AG04449 (cell line): Measurements from ENCODE around the gene FIBCD1.
A peak's percentile ranks its signal among the peaks of the same experiment; 100 is the strongest.

Experiments used
- CTCF ChIA-PET: fragments of 350-600 bp; formaldehyde crosslinking; extraction: SDS; loops from one replicate; lab custom pipeline; 2021; ENCODE audit warnings: antibody characterized with exemption; lab: Yijun Ruan, JAX
- POLR2A ChIA-PET: fragments of 400-600, 350-600 bp; formaldehyde crosslinking; extraction: SDS; loops from one replicate; lab custom pipeline; 2020; ENCODE audit warnings: antibody characterized with exemption, inconsistent platforms; lab: Yijun Ruan, JAX
- DNase-seq: peaks from one replicate; pipeline ENCODE4 v3.0.0-alpha.2; 2010; ENCODE audit warnings: low read depth, low spot score
- H3K4me3 ChIP-seq: 2 replicates; pipeline ENCODE4 v1.5.1; 2011; ENCODE audit warnings: low read depth, mild to moderate bottlenecking, control low read depth, low read length
- TF ChIP-seq, protein P1 (sequence below): IDR thresholded peaks from one replicate; pipeline ENCODE4 v1.5.1; 2011; ENCODE audit warnings: mild to moderate bottlenecking, moderate library complexity, low read length, control low read depth, inconsistent platforms; ENCODE audit not compliant: insufficient read depth; ENCODE audit errors: missing control alignments

FIBCD1 gene

DNA sequence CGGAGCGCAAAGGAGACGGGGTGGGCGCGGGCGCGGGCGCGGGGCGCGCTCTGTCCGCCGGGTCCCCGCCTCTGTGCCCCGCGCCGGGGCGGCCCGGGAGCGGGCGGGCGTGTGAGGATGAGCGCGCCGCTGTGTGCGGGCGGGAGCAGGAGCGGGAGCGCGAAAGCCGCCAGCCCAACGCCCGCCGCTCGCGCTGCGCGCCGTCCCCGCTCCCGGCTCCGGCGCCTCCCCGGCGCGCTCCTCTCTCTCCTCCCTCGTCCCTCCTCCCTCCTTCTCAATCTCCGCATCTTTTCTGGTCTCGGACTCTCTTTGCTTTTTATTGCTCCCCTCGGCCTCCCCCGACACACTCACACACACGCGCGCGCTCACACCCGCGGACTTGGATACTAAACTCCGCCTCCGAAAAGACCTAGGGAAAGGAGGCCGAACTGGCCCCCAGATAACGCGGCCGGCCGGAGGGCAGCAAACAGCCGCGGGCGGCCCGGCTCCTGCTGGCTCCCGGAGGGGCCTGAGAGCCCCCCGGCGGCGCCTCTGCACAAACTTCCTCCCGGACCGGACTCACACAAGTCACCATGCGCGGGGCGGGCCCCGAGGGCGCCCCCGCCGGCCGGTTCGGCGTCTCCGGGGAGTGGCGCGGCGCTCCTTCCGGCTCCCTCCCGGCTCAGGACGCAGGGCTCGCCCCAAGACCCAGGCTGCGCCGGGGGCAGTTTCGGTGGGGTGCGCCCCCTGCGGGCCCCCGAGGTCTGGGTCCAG lies at the start of gene FIBCD1:
Gene FIBCD1 (minus strand): TSS at position 596 of the 753 bp plus-strand sequence. CDS start 640 bp downstream, outside the sequence.
- TF ChIP-seq, protein P1, sequence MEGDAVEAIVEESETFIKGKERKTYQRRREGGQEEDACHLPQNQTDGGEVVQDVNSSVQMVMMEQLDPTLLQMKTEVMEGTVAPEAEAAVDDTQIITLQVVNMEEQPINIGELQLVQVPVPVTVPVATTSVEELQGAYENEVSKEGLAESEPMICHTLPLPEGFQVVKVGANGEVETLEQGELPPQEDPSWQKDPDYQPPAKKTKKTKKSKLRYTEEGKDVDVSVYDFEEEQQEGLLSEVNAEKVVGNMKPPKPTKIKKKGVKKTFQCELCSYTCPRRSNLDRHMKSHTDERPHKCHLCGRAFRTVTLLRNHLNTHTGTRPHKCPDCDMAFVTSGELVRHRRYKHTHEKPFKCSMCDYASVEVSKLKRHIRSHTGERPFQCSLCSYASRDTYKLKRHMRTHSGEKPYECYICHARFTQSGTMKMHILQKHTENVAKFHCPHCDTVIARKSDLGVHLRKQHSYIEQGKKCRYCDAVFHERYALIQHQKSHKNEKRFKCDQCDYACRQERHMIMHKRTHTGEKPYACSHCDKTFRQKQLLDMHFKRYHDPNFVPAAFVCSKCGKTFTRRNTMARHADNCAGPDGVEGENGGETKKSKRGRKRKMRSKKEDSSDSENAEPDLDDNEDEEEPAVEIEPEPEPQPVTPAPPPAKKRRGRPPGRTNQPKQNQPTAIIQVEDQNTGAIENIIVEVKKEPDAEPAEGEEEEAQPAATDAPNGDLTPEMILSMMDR, result peak; percentile 19
- POLR2A ChIA-PET, result interaction anchor here (1.1 kb wide), 1 partner anchor 10 kb away, joined by 3 read pairs; no protein-coding TSS in a partner anchor
- peak within 1 kb of the TSS; percentile 55 for H3K4me3 ChIP-seq
- CTCF ChIA-PET, result interaction anchor here (0.7 to 1.2 kb wide), 4 partner anchors 9 to 73 kb away, joined by 3 to 5 read pairs (median 4); no protein-coding TSS in a partner anchor
- DNase-seq, result no peak

DNA sequence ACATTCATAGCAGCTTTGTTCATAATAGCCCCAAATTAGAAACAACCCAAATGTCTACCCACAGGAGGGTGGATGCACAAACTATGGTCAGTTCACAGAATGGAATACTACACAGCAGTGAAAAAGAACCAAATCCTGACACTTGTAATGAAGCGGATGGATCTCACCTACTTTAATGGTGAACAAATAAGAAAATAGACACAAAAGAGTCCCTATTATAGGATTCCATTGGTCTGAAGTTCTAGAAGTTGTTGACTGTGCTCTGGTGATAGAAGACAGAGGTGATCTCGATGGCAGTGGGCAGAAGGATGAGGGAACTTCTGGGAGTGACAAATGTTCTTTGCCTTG lies 49.3 kb upstream of the FIBCD1 start:
- TF ChIP-seq, protein P1, result no peak
- ChIA-PET CTCF (interaction anchor here (5.2 kb wide), 1 partner anchor 9 kb away, joined by 48 read pairs; no protein-coding TSS in a partner anchor), POLR2A (interaction anchor here (0.6 kb wide), 1 partner anchor 1794 kb away, joined by 3 read pairs; no protein-coding TSS in a partner anchor)
- H3K4me3 ChIP-seq, result no peak overlapping the region
- DNase-seq, result no peak

- ChIA-PET POLR2A (interaction anchor here (0.6 kb wide), 1 partner anchor 1793 kb away, joined by 3 read pairs; no protein-coding TSS in a partner anchor), CTCF (interaction anchor here (0.9 to 5.2 kb wide), 4 partner anchors 9 to 116 kb away, joined by 3 to 48 read pairs (median 4); no protein-coding TSS in a partner anchor)
- no peak overlapping the region for H3K4me3 ChIP-seq
- TF ChIP-seq, protein P1, result no peak
- no peak for DNase-seq
Observed at GRCh38 chr9:130987738-130988399, 48.8 kb upstream of the FIBCD1 start.

GRCh38 chr9:130987054-130987453 lies 48.0 kb upstream of the FIBCD1 start:
- TF ChIP-seq, protein P1, result no peak
- ChIA-PET POLR2A (no interaction called here), CTCF (interaction anchor here (0.9 to 5.2 kb wide), 4 partner anchors 10 to 115 kb away, joined by 3 to 48 read pairs (median 4); no protein-coding TSS in a partner anchor)
- no peak overlapping the region for H3K4me3 ChIP-seq
- no peak for DNase-seq

GRCh38 chr9:130986356-130986965 lies 47.4 kb upstream of the FIBCD1 start:
- H3K4me3 ChIP-seq, result no peak overlapping the region
- CTCF ChIA-PET, result interaction anchor here (0.9 to 5.2 kb wide), 3 partner anchors 11 to 115 kb away, joined by 3 to 48 read pairs (median 5); no protein-coding TSS in a partner anchor
- no peak for DNase-seq
- TF ChIP-seq, protein P1, result no peak
- POLR2A ChIA-PET, result no interaction called here
